Psoas muscle (tissue), 8 donors: ENCODE measurements around the gene ZNF780B. TPM values are rescaled to one million over a fixed set of nuclear protein-coding genes. Genes with fewer than 3 reads are reported as not detected.

Experiments used
- ATAC-seq, 4 donors: fragments of 200-7000 bp; cut with Tn5 transposase; one replicate each; pipeline ENCODE4 v1.9.1; 2020; ENCODE audit warnings: moderate library complexity in 3 of 4, mild to moderate bottlenecking in 2 of 4
- DNase-seq, 2 donors: peaks; one replicate each; pipeline ENCODE4 v3.0.0-alpha.2; 2020
- H3K27ac ChIP-seq: fragments of 200-600 bp; one replicate; pipeline ENCODE4 v1.8.0; 2022
- H3K27me3 ChIP-seq, 3 donors: fragments of 200-600 bp in 1 of 3; one replicate each; pipeline versions ENCODE4 v1.6.1 to v1.8.0; 2013 to 2022; ENCODE audit warnings: low read length in 2 of 3, mild to moderate bottlenecking in 2 of 3, moderate library complexity in 1 of 3; ENCODE audit not compliant: insufficient read depth in 3 of 3
- H3K36me3 ChIP-seq, 2 donors: fragments of 200-600 bp in 1 of 2; one replicate each; pipeline versions ENCODE4 v1.6.1 to v1.8.0; 2013 to 2022; ENCODE audit warnings: low read depth in 1 of 2, mild to moderate bottlenecking in 1 of 2, moderate library complexity in 1 of 2; ENCODE audit not compliant: insufficient read depth in 1 of 2
- H3K4me1 ChIP-seq: fragments of 200-600 bp; one replicate; pipeline ENCODE4 v1.8.0; 2022
- H3K4me3 ChIP-seq: fragments of 200-600 bp; one replicate; pipeline ENCODE4 v1.8.0; 2022; ENCODE audit warnings: mild to moderate bottlenecking
- H3K9me3 ChIP-seq: fragments of 200-600 bp; one replicate; pipeline ENCODE4 v1.8.0; 2022
- WGBS, 3 donors: extraction: QIAGEN DNeasy Blood & Tissue Kit; methylation state at CpG; one replicate each; pipeline versions ENCODE4 v1.1.6 to v1.1.7; 2013; 5-methylcytosine and 5-hydroxymethylcytosine counted together
- intact Hi-C, 2 donors: fragments of 100-400 bp; cut with DNase I; formaldehyde crosslinking; loops; one replicate each; pipeline versions ENCODE4 v1.11.0 to v1.14.2; 2022
- polyA plus RNA-seq, 3 donors: library from polyadenylated mRNA; stranded (reverse); fragments of 200-250 nt; gene quantifications; one replicate each; pipeline ENCODE4 v1.2.3, GENCODE V29; 2013
- total RNA-seq, 4 donors: library from RNA; stranded (reverse); fragmentation: NEBNext Ultra II Directional in 2 of 4; extraction: Animal tissue kit (Norgen Biotek cat#: 25700) in 2 of 4; gene quantifications; one replicate each; pipeline versions ENCODE4 v1.2.1 to v1.2.4, GENCODE V29; 2021 to 2023
- TF ChIP-seq, protein P1 (sequence below): fragments of 200-600 bp; IDR thresholded peaks from one replicate; pipeline ENCODE4 v1.8.0; 2022; ENCODE audit warnings: antibody characterized with exemption
- donor health status: healthy with polysubstance abuse.
- donor health status: DM: no; HTN: no; CAD: no; lungs with moderate emphysema.
- donor health status: Bipolar disorder and iron deficiency.
- donor health status: healthy.
- donor health status: DM: yes; HTN: yes; CAD: no.
- donor health status: DM: no; HTN: no; CAD: no.
- donor health status: DM: no; HTN: no; CAD: no.
- donor health status: DM: yes; HTN: yes; CAD: no.

ZNF780B gene
- total and polyA plus RNA-seq, 7 donors, result 1.7 to 9.1 (median 5.1) TPM

DNA sequence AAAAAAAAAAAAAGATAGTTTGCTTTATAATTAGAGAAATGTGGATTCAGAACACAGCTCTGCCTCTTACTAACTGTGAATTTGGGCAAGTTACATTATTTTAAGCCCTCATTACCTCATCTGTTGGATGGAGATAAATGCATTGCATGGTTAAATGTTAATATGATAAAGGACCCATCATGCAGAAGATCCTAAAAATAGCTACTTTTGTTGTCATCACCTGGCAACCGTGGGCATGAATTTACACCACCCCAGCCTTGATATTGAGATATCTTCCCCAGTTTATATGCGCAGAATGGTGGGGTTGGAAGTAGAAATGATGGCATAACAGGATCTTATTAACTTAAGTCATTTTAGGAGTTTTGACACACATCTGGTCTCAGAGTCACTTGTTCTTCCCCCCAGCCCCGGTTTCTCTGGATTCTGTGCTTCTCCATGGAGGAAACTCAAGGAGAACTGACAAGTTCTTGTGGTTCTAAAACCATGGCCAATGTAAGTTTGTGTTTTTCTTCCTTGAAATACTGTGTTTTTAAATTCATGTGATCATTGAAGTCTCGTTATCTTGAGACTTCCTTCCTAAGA lies 50.2 kb downstream of the ZNF780B start:
- no peak for DNase-seq
- WGBS, 3 donors, result 73 to 77% (median 74%) methylated on average over 4 of the region's 4 CpGs
- no peak overlapping the region for H3K4me3 ChIP-seq

DNA sequence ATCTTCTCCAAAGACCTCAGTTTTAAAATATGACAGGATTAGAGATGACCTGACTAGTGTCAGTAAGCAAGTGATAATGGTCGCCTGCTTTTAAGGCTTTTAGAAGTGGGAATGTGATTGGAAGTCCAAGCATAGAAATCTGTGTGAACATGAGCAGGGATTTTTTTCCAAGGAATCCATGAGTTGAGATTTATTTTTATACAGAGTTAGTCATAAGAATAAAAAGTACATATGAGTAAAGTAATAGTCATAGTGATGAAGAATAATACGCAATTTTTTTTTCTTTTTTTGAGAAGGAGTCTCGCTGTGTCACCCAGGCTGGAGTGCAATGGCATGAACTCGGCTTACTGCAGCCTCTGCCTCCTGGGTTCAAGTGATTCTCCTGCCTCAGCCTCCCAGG lies 57.5 kb downstream of the ZNF780B start:
- no peak for DNase-seq
- intact Hi-C loops, result no loop called here
- Histone ChIP-seq H3K27ac (no peak overlapping the region), H3K27me3 (no peaks in the 10 kb centered on the region), H3K9me3 (no peaks in the 10 kb centered on the region), H3K4me1 (peaks cover 18% of the 10 kb centered on the region), H3K36me3 (peaks cover 0 to 35% of the 10 kb centered on the region in 2 donors), H3K4me3 (no peak overlapping the region)
- TF ChIP-seq, protein P1, sequence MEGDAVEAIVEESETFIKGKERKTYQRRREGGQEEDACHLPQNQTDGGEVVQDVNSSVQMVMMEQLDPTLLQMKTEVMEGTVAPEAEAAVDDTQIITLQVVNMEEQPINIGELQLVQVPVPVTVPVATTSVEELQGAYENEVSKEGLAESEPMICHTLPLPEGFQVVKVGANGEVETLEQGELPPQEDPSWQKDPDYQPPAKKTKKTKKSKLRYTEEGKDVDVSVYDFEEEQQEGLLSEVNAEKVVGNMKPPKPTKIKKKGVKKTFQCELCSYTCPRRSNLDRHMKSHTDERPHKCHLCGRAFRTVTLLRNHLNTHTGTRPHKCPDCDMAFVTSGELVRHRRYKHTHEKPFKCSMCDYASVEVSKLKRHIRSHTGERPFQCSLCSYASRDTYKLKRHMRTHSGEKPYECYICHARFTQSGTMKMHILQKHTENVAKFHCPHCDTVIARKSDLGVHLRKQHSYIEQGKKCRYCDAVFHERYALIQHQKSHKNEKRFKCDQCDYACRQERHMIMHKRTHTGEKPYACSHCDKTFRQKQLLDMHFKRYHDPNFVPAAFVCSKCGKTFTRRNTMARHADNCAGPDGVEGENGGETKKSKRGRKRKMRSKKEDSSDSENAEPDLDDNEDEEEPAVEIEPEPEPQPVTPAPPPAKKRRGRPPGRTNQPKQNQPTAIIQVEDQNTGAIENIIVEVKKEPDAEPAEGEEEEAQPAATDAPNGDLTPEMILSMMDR, result no peak
- no peak for ATAC-seq
- 83 to 98% (median 94%) methylated on average over 4 of the region's 4 CpGs for WGBS, 3 donors

More for the DNA sequence above, 50.2 kb downstream of the ZNF780B start:
- TF ChIP-seq, protein P1, result no peak
- intact Hi-C loops, result no loop called here
- H3K27me3 ChIP-seq, result no peaks in the 10 kb centered on the region
- no peak overlapping the region for H3K27ac ChIP-seq
- H3K36me3 ChIP-seq, result peaks cover 11 to 61% of the 10 kb centered on the region in 2 donors
- peaks cover 5% of the 10 kb centered on the region for H3K4me1 ChIP-seq
- H3K9me3 ChIP-seq, result peaks cover 10% of the 10 kb centered on the region
- ATAC-seq, result no peak

DNA sequence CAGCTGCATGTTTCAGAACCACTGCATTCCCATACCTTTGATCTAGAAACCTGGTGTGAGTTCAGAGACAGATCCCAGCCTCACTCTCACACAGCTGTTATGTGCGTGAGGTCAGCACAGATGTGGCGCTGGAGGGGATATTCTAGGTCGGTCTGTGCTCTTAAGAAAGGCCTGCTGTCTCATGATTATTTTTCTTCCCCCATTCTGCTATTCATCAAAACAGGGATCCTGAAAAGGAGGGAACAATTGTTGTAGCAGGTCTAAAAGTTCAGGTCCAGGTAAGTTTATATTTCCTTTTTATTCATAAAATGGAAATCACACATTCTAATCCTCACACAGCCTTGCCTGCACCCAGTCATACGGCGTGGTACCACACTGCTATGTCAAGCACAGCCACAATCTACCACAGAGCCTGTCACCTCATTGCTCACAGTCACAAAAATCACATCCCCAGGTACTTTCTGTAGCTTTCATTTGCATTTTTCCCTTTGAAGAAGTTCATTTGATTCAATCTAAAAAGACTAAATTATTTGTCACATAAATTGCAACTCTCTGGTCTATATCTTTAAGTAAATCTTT lies 58.3 kb downstream of the ZNF780B start:
- ATAC-seq (peak in 1 of 4 donors; percentile 14), DNase-seq (no peak)
- intact Hi-C loops, result loop anchor here in 1 of 2 donors (2.0 kb wide), 1 partner anchor 27 kb away; the partner anchor contains the start of gene PSMC4
- Histone ChIP-seq H3K9me3 (no peaks in the 10 kb centered on the region), H3K36me3 (peaks cover 0 to 35% of the 10 kb centered on the region in 2 donors), H3K27me3 (no peaks in the 10 kb centered on the region), H3K4me3 (peak overlapping the region; percentile 96), H3K4me1 (peaks cover 18% of the 10 kb centered on the region), H3K27ac (peak overlapping the region; percentile 86)
- 55 to 70% (median 66%) methylated on average over 5 of the region's 5 CpGs for WGBS, 3 donors
- TF ChIP-seq, protein P1, result no peak

DNA sequence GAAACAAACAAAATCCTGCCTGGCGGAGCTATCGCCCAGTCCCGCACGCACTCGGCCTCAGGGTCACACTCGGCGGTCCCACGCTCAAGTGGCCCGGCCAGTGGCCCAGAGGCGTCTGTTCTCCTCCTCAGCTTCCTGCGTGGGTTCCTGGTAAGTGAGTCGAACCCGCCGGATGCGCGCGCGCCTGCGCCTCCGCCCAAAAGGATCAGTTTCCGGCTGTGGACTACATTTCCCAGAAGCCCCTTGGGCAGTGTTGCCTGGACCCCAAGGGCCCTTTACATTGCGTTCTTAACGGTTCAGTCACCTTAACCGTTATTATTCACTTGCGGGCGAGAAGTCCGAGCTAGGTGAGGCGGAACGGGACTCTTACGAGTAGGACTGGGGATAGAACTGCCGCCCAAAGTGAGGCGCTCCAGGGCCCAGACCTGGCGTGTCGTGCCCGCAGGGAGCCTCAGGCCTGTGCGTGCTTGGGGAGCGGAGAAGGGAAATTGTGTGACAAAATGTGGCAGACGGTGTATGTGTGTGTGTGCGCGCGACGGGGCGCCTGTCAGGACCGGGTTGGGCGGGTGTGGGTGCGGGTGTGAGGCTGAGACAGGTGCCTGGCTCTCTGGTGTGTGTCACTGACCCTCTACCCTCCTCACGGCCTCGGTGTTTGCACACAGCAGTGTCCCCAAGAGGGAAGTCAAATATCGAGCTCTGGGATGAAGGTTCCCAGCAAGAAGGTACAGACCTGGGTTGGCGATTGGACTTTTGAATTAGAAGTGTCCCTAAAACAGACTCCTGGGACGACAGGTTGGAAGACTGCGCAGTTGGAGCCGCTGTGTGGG lies 59.0 kb downstream of the ZNF780B start, which contains the start of gene ZNF546:
Gene ZNF546, plus strand, starts transcription at position 250 of the 827 bp plus-strand sequence. CDS start 1,267 bp downstream, outside the sequence.
- H3K4me1 ChIP-seq, result peaks cover 18% of the 10 kb centered on the region
- H3K27ac ChIP-seq, result peak within 1 kb of the TSS; percentile 86
- intact Hi-C loops, result loop anchor here in 1 of 2 donors (2.0 kb wide), 1 partner anchor 26 kb away; the partner anchor contains the start of gene PSMC4
- 3 to 5% (median 4%) methylated on average over 53 of the region's 53 CpGs for WGBS, 3 donors
- H3K36me3 ChIP-seq, result peaks cover 0 to 31% of the 10 kb centered on the region in 2 donors
- H3K4me3 ChIP-seq, result peak within 1 kb of the TSS; percentile 96
- no peaks in the 10 kb centered on the region for H3K27me3 ChIP-seq
- DNase-seq (peak; percentile 92 to 94), ATAC-seq (peak; percentile 97 to 98 (median 98))
- TF ChIP-seq, protein P1, result no peak
- H3K9me3 ChIP-seq, result no peaks in the 10 kb centered on the region
